ENCODE measurements around the gene LHFPL3. TPM values are rescaled to one million over a fixed set of nuclear protein-coding genes. Genes with fewer than 3 reads are reported as not detected.

The LHFPL3 gene
- total RNA-seq, 1 experiment from 2014 or later = not detected

- H3K27me3 ChIP-seq (ENCODE audit: insufficient read depth, low read length) = peaks cover 33% of the 10 kb centered on the region
- intact Hi-C loops (cut with micrococcal nuclease) = no loop called here
- no peaks in the 10 kb centered on the region for H3K9me3 ChIP-seq (ENCODE audit: control insufficient read depth in 1 of 2, insufficient read depth in 1 of 2, low read depth in 1 of 2, low read length in 2 of 2)
- ChIA-PET POLR2A (no interaction called here), CTCF (no interaction called here), RAD21 (ENCODE audit: low non-redundant PET in 1 of 2, low total read pairs in 2 of 2, uncharacterized antibody in 2 of 2, unreplicated experiment in 2 of 2) (no interaction called here)
- DNase-seq (ENCODE audit: low read depth, low spot score) (no peak), ATAC-seq (no peak)
- no peaks in the 10 kb centered on the region for H3K79me2 ChIP-seq (ENCODE audit: insufficient read depth, low read length)
- no peaks in the 10 kb centered on the region for H4K20me1 ChIP-seq (ENCODE audit: insufficient read depth)
- no peak for TF ChIP-seq ZNF274 (IDR thresholded peaks at IDR 0.05; ENCODE audit: low read depth, low read length)
- no peak for TF ChIP-seq EGR1 (IDR thresholded peaks at IDR 0.05; ENCODE audit: low read depth)
- TF ChIP-seq CBX3 (IDR thresholded peaks at IDR 0.05; ENCODE audit: low read depth) = no peak
- TF ChIP-seq ELF1 (IDR thresholded peaks at IDR 0.05; ENCODE audit: borderline replicate concordance, low read depth) = no peak
- TF ChIP-seq POLR2A (IDR thresholded peaks at IDR 0.05; ENCODE audit: borderline replicate concordance, extremely low read depth, insufficient read depth, insufficient read length) = no peak
- no peak for TF ChIP-seq ZBTB33 (IDR thresholded peaks at IDR 0.05; ENCODE audit: extremely low read depth, insufficient replicate concordance, low read length)
- no peak for TF ChIP-seq CEBPB (IDR thresholded peaks at IDR 0.05; ENCODE audit: low read depth)
- no peak overlapping the region for H3K4me2 ChIP-seq (ENCODE audit: low read length)
- no peaks in the 10 kb centered on the region for H3K4me1 ChIP-seq (ENCODE audit: control insufficient read depth in 1 of 2, insufficient read depth in 2 of 2, low read length in 2 of 2)
- no peak overlapping the region for H3K27ac ChIP-seq (ENCODE audit: low read depth, low read length)
- BruUV-seq (replicated peaks) = no TSS peak
- H3K4me3 ChIP-seq (replicated peaks in 1 of 2; ENCODE audit: low read depth in 1 of 2, low read length in 2 of 2) = no peak overlapping the region
- no peak overlapping the region for H3K9ac ChIP-seq (ENCODE audit: low read length)
- H3K9me2 ChIP-seq (ENCODE audit: insufficient read depth) = no peaks in the 10 kb centered on the region
- H2AFZ ChIP-seq (ENCODE audit: low read depth, low read length, poor library complexity, severe bottlenecking) = no peak overlapping the region
- no peaks in the 10 kb centered on the region for H3K36me3 ChIP-seq (ENCODE audit: control insufficient read depth in 1 of 2, insufficient read depth in 2 of 2, low read length in 2 of 2)
Observed at GRCh38 chr7:104661575-104661974, 333.2 kb downstream of the LHFPL3 start.

- intact Hi-C loops (cut with micrococcal nuclease) = no loop called here
- Histone ChIP-seq H3K36me3 (ENCODE audit: control insufficient read depth in 1 of 2, insufficient read depth in 2 of 2, low read length in 2 of 2) (no peaks in the 10 kb centered on the region), H3K4me2 (ENCODE audit: low read length) (no peak overlapping the region), H3K27me3 (ENCODE audit: insufficient read depth, low read length) (peaks cover 33% of the 10 kb centered on the region), H3K9me2 (ENCODE audit: insufficient read depth) (no peaks in the 10 kb centered on the region), H3K9me3 (ENCODE audit: control insufficient read depth in 1 of 2, insufficient read depth in 1 of 2, low read depth in 1 of 2, low read length in 2 of 2) (no peaks in the 10 kb centered on the region), H3K9ac (ENCODE audit: low read length) (no peak overlapping the region), H4K20me1 (ENCODE audit: insufficient read depth) (no peaks in the 10 kb centered on the region), H3K4me3 (replicated peaks in 1 of 2; ENCODE audit: low read depth in 1 of 2, low read length in 2 of 2) (no peak overlapping the region), H3K4me1 (ENCODE audit: control insufficient read depth in 1 of 2, insufficient read depth in 2 of 2, low read length in 2 of 2) (no peaks in the 10 kb centered on the region), H3K27ac (ENCODE audit: low read depth, low read length) (no peak overlapping the region), H3K79me2 (ENCODE audit: insufficient read depth, low read length) (no peaks in the 10 kb centered on the region), H2AFZ (ENCODE audit: low read depth, low read length, poor library complexity, severe bottlenecking) (no peak overlapping the region)
- DNase-seq (ENCODE audit: low read depth, low spot score) (no peak), ATAC-seq (no peak)
- RAD21 ChIA-PET (ENCODE audit: low non-redundant PET in 1 of 2, low total read pairs in 2 of 2, uncharacterized antibody in 2 of 2, unreplicated experiment in 2 of 2) = no interaction called here
- CTCF ChIA-PET = no interaction called here
- POLR2A ChIA-PET = no interaction called here
- no TSS peak for BruUV-seq (replicated peaks)
- TF ChIP-seq JUND (IDR thresholded peaks at IDR 0.05) = no peak
- no peak for TF ChIP-seq MAX (IDR thresholded peaks at IDR 0.05)
- no peak for TF ChIP-seq YY1 (IDR thresholded peaks at IDR 0.05; ENCODE audit: extremely low read depth, insufficient replicate concordance, low read depth, low read length)
- no peak for TF ChIP-seq EGR1 (IDR thresholded peaks at IDR 0.05; ENCODE audit: low read depth)
- TF ChIP-seq POLR2AphosphoS5 (IDR thresholded peaks at IDR 0.05; ENCODE audit: low read depth, low read length) = no peak
- no peak for TF ChIP-seq ELF1 (IDR thresholded peaks at IDR 0.05; ENCODE audit: borderline replicate concordance, low read depth)
- no peak for TF ChIP-seq SIN3A (IDR thresholded peaks at IDR 0.05; ENCODE audit: low read depth)
- TF ChIP-seq CBX3 (IDR thresholded peaks at IDR 0.05; ENCODE audit: low read depth) = no peak
- TF ChIP-seq ATF3 (IDR thresholded peaks at IDR 0.05) = no peak
- no peak for TF ChIP-seq TCF7L2 (IDR thresholded peaks at IDR 0.05; ENCODE audit: borderline replicate concordance, extremely low read depth, insufficient read depth, insufficient read length)
- TF ChIP-seq ZBTB33 (IDR thresholded peaks at IDR 0.05; ENCODE audit: extremely low read depth, insufficient replicate concordance, low read length) = no peak
- no peak for TF ChIP-seq EZH2phosphoT487 (IDR thresholded peaks at IDR 0.05; ENCODE audit: borderline replicate concordance)
- TF ChIP-seq ZFX (IDR thresholded peaks at IDR 0.05) = no peak
Observed at GRCh38 chr7:104664648-104665047, 336.2 kb downstream of the LHFPL3 start.
